IPS-20b (cell line): ENCODE measurements around the gene SEMA4F.

Experiments
- H3K27ac ChIP-seq: one replicate; pipeline ENCODE4 v1.5.1; 2013; ENCODE audit warnings: low read length
- H3K27me3 ChIP-seq: 2 replicates; pipeline ENCODE4 v1.6.1; 2013; ENCODE audit warnings: mild to moderate bottlenecking, low read length, inconsistent platforms; ENCODE audit not compliant: insufficient read depth
- H3K36me3 ChIP-seq: 2 replicates; pipeline ENCODE4 v1.6.1; 2013; ENCODE audit warnings: low read depth, mild to moderate bottlenecking, inconsistent platforms, low read length, moderate library complexity; ENCODE audit not compliant: insufficient read depth
- H3K4me1 ChIP-seq: 2 replicates; pipeline ENCODE4 v1.6.1; 2013; ENCODE audit warnings: mild to moderate bottlenecking, control low read depth, inconsistent platforms, low read length, moderate library complexity; ENCODE audit not compliant: insufficient read depth
- H3K4me3 ChIP-seq: 2 replicates; pipeline ENCODE4 v1.5.1; 2013; ENCODE audit warnings: mild to moderate bottlenecking, low read length, inconsistent platforms
- H3K9ac ChIP-seq: 2 replicates; pipeline ENCODE4 v1.6.1; 2013; ENCODE audit warnings: low read depth, mild to moderate bottlenecking, inconsistent platforms, low read length, moderate library complexity
- H3K9me3 ChIP-seq: 2 replicates; pipeline ENCODE4 v1.6.1; 2013; ENCODE audit warnings: mild to moderate bottlenecking, low read depth, low read length, inconsistent platforms; ENCODE audit not compliant: insufficient read depth

SEMA4F gene

GRCh38 chr2:74632939-74633312, 21.1 kb upstream of the SEMA4F start:
- no peaks in the 10 kb centered on the region for H3K36me3 ChIP-seq
- no peaks in the 10 kb centered on the region for H3K9me3 ChIP-seq
- H3K27ac ChIP-seq: no peak overlapping the region
- no peak overlapping the region; the same call in 1 of the 2 replicates for H3K9ac ChIP-seq
- 0 out of 2 replicates have a peak overlapping the region, but pooled peaks have one; percentile 24 for H3K4me3 ChIP-seq
- no peaks in the 10 kb centered on the region for H3K27me3 ChIP-seq
- H3K4me1 ChIP-seq: peaks cover 12% of the 10 kb centered on the region

GRCh38 chr2:74639550-74639949, 14.5 kb upstream of the SEMA4F start:
- Histone ChIP-seq H3K9me3 (no peaks in the 10 kb centered on the region), H3K27ac (no peak overlapping the region), H3K27me3 (no peaks in the 10 kb centered on the region), H3K4me1 (0 out of 2 replicates have a peak, but pooled peaks cover 5% of the 10 kb centered on the region), H3K36me3 (no peaks in the 10 kb centered on the region), H3K4me3 (no peak overlapping the region; the same call in 1 of the 2 replicates), H3K9ac (no peak overlapping the region)

GRCh38 chr2:74645344-74645743, 8.7 kb upstream of the SEMA4F start:
- H3K36me3 ChIP-seq: no peaks in the 10 kb centered on the region
- no peak overlapping the region for H3K4me3 ChIP-seq
- H3K9me3 ChIP-seq: no peaks in the 10 kb centered on the region
- no peak overlapping the region for H3K9ac ChIP-seq
- peaks cover 24% of the 10 kb centered on the region for H3K27me3 ChIP-seq
- no peak overlapping the region for H3K27ac ChIP-seq
- H3K4me1 ChIP-seq: peaks cover 6% of the 10 kb centered on the region; the same call in 1 of the 2 replicates

GRCh38 chr2:74646201-74646600, 7.8 kb upstream of the SEMA4F start:
- Histone ChIP-seq H3K36me3 (no peaks in the 10 kb centered on the region), H3K27ac (no peak overlapping the region), H3K27me3 (peaks cover 24% of the 10 kb centered on the region), H3K4me3 (no peak overlapping the region), H3K9me3 (no peaks in the 10 kb centered on the region), H3K4me1 (peaks cover 6% of the 10 kb centered on the region; the same call in 1 of the 2 replicates), H3K9ac (no peak overlapping the region)

GRCh38 chr2:74646834-74647482, 7.1 kb upstream of the SEMA4F start:
- Histone ChIP-seq H3K27ac (no peak overlapping the region), H3K4me3 (no peak overlapping the region), H3K4me1 (peaks cover 6% of the 10 kb centered on the region; the same call in 1 of the 2 replicates), H3K36me3 (no peaks in the 10 kb centered on the region), H3K27me3 (peaks cover 24% of the 10 kb centered on the region), H3K9ac (no peak overlapping the region), H3K9me3 (no peaks in the 10 kb centered on the region)

GRCh38 chr2:74648009-74648443, 6.0 kb upstream of the SEMA4F start, which contains the start of gene M1AP:
M1AP (minus strand) TSS chr2:74648330; CDS start chr2:74640275, 8,055 bp downstream.
- Histone ChIP-seq H3K36me3 (no peaks in the 10 kb centered on the region), H3K9me3 (no peaks in the 10 kb centered on the region), H3K4me3 (peak within 1 kb of the TSS; percentile 56; the same call in 1 of the 2 replicates), H3K9ac (peak within 1 kb of the TSS; percentile 47; the same call in 1 of the 2 replicates), H3K4me1 (peaks cover 6% of the 10 kb centered on the region; the same call in 1 of the 2 replicates), H3K27me3 (peaks cover 24% of the 10 kb centered on the region), H3K27ac (no peak within 1 kb of the TSS)

- Histone ChIP-seq H3K4me3 (peak overlapping the region; percentile 64), H3K27ac (no peak overlapping the region), H3K9me3 (no peaks in the 10 kb centered on the region), H3K4me1 (no peaks in the 10 kb centered on the region), H3K27me3 (peaks cover 49% of the 10 kb centered on the region), H3K9ac (no peak overlapping the region; the same call in 1 of the 2 replicates), H3K36me3 (no peaks in the 10 kb centered on the region)
These were observed 460 bp upstream of the SEMA4F start for GRCh38 chr2:74653589-74653984.

GRCh38 chr2:74655579-74655978, 1.5 kb downstream of the SEMA4F start:
- no peak overlapping the region for H3K9ac ChIP-seq
- no peaks in the 10 kb centered on the region for H3K9me3 ChIP-seq
- no peaks in the 10 kb centered on the region for H3K4me1 ChIP-seq
- H3K4me3 ChIP-seq: no peak overlapping the region
- H3K27me3 ChIP-seq: peaks cover 38% of the 10 kb centered on the region
- H3K36me3 ChIP-seq: no peaks in the 10 kb centered on the region
- H3K27ac ChIP-seq: no peak overlapping the region

- no peaks in the 10 kb centered on the region for H3K4me1 ChIP-seq
- H3K27ac ChIP-seq: no peak overlapping the region
- H3K9me3 ChIP-seq: no peaks in the 10 kb centered on the region
- no peak overlapping the region for H3K4me3 ChIP-seq
- H3K9ac ChIP-seq: no peak overlapping the region
- peaks cover 38% of the 10 kb centered on the region for H3K27me3 ChIP-seq
- H3K36me3 ChIP-seq: no peaks in the 10 kb centered on the region
These were observed 4.5 kb downstream of the SEMA4F start for GRCh38 chr2:74658516-74658915.

GRCh38 chr2:74659462-74659861, 5.4 kb downstream of the SEMA4F start:
- Histone ChIP-seq H3K36me3 (no peaks in the 10 kb centered on the region), H3K9me3 (no peaks in the 10 kb centered on the region), H3K4me1 (no peaks in the 10 kb centered on the region), H3K27ac (no peak overlapping the region), H3K9ac (no peak overlapping the region), H3K4me3 (no peak overlapping the region), H3K27me3 (peaks cover 35% of the 10 kb centered on the region)

GRCh38 chr2:74668087-74668486, 14.0 kb downstream of the SEMA4F start:
- Histone ChIP-seq H3K9me3 (no peaks in the 10 kb centered on the region), H3K4me3 (no peak overlapping the region), H3K4me1 (no peaks in the 10 kb centered on the region), H3K27me3 (no peaks in the 10 kb centered on the region), H3K9ac (no peak overlapping the region), H3K27ac (no peak overlapping the region), H3K36me3 (no peaks in the 10 kb centered on the region)

GRCh38 chr2:74670263-74670662, 16.2 kb downstream of the SEMA4F start:
- H3K27ac ChIP-seq: no peak overlapping the region
- H3K4me1 ChIP-seq: no peaks in the 10 kb centered on the region
- H3K9me3 ChIP-seq: no peaks in the 10 kb centered on the region
- H3K9ac ChIP-seq: no peak overlapping the region
- no peaks in the 10 kb centered on the region for H3K27me3 ChIP-seq
- no peak overlapping the region for H3K4me3 ChIP-seq
- no peaks in the 10 kb centered on the region for H3K36me3 ChIP-seq
